DMS114 treated with DMSO at 0.1 percent for 48 hours (cell line): ENCODE data around the gene ADAMTSL1.

Experiments
- DNase-seq: peaks from one replicate; lab custom pipeline; 2025; ENCODE audit not compliant: unreplicated experiment; lab: John Stamatoyannopoulos, UW

The ADAMTSL1 gene

GRCh38 chr9:18798106-18798505 is 324.2 kb downstream of the ADAMTSL1 start:
- no peak for DNase-seq

- DNase-seq, result no peak
Observed at GRCh38 chr9:18798508-18799290, 324.7 kb downstream of the ADAMTSL1 start.

- no peak for DNase-seq
Observed at GRCh38 chr9:18799428-18799827, 325.5 kb downstream of the ADAMTSL1 start.

GRCh38 chr9:18800579-18800978 is 326.6 kb downstream of the ADAMTSL1 start:
- DNase-seq, result no peak

- no peak for DNase-seq
Observed at GRCh38 chr9:18805386-18805785, 331.4 kb downstream of the ADAMTSL1 start.

GRCh38 chr9:18806232-18807080 is 332.5 kb downstream of the ADAMTSL1 start:
- DNase-seq, result no peak

GRCh38 chr9:18810581-18810980 is 336.6 kb downstream of the ADAMTSL1 start:
- no peak for DNase-seq

- no peak for DNase-seq
Observed at GRCh38 chr9:18811171-18811570, 337.2 kb downstream of the ADAMTSL1 start.

- no peak for DNase-seq
Observed at GRCh38 chr9:18819418-18819817, 345.5 kb downstream of the ADAMTSL1 start.

GRCh38 chr9:18820566-18821095 is 346.7 kb downstream of the ADAMTSL1 start:
- no peak for DNase-seq

- DNase-seq, result no peak
Observed at GRCh38 chr9:18821788-18822187, 347.8 kb downstream of the ADAMTSL1 start.

- DNase-seq, result no peak
Observed at GRCh38 chr9:18822850-18823249, 348.9 kb downstream of the ADAMTSL1 start.

GRCh38 chr9:18824095-18824666 is 350.2 kb downstream of the ADAMTSL1 start:
- DNase-seq, result no peak

GRCh38 chr9:18825656-18826170 is 351.8 kb downstream of the ADAMTSL1 start:
- DNase-seq, result no peak

GRCh38 chr9:18826248-18826647 is 352.3 kb downstream of the ADAMTSL1 start:
- DNase-seq, result no peak

GRCh38 chr9:18829066-18829465 is 355.1 kb downstream of the ADAMTSL1 start:
- DNase-seq, result no peak

- DNase-seq, result no peak
Observed at GRCh38 chr9:18829873-18830272, 355.9 kb downstream of the ADAMTSL1 start.

- DNase-seq, result no peak
Observed at GRCh38 chr9:18834740-18835361, 360.9 kb downstream of the ADAMTSL1 start.

GRCh38 chr9:18837402-18837801 is 363.4 kb downstream of the ADAMTSL1 start:
- DNase-seq, result no peak

GRCh38 chr9:18847576-18848275 is 373.8 kb downstream of the ADAMTSL1 start:
- no peak for DNase-seq
